ENCODE measurements around the gene SMOC1.

SMOC1 gene, protein sequence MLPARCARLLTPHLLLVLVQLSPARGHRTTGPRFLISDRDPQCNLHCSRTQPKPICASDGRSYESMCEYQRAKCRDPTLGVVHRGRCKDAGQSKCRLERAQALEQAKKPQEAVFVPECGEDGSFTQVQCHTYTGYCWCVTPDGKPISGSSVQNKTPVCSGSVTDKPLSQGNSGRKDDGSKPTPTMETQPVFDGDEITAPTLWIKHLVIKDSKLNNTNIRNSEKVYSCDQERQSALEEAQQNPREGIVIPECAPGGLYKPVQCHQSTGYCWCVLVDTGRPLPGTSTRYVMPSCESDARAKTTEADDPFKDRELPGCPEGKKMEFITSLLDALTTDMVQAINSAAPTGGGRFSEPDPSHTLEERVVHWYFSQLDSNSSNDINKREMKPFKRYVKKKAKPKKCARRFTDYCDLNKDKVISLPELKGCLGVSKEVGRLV

DNA sequence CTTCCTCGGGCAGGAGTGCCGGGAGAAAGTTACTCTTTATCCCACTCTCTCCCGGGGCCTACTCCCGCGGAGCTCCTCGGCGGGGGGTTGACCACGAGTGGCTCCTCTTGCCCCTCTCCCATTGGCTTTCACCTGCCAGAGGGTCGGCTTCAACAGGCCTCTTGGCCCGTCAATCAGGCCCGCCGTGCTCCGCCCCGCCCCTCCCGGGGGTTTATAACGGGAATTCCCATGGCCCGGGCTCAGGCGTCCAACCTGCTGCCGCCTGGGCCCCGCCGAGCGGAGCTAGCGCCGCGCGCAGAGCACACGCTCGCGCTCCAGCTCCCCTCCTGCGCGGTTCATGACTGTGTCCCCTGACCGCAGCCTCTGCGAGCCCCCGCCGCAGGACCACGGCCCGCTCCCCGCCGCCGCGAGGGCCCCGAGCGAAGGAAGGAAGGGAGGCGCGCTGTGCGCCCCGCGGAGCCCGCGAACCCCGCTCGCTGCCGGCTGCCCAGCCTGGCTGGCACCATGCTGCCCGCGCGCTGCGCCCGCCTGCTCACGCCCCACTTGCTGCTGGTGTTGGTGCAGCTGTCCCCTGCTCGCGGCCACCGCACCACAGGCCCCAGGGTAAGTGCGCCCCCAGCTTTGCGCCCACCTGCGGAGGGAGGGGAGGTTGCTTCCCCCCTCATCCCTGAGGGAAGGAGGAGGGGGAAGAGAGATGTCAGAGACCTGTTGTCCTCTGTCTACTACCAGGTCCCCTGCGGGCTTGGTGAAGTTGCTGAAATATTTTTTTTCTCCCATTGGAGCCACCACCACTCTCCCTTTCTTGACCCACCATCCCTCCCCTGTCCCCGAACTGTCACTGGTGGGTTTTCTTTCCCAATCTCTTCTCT, at the start of gene SMOC1:
Gene SMOC1, plus strand, starts transcription at position 242 of the 869 bp plus-strand sequence. Its CDS starts 263 bp downstream, at position 505.
- DNase-seq = no peak

DNA sequence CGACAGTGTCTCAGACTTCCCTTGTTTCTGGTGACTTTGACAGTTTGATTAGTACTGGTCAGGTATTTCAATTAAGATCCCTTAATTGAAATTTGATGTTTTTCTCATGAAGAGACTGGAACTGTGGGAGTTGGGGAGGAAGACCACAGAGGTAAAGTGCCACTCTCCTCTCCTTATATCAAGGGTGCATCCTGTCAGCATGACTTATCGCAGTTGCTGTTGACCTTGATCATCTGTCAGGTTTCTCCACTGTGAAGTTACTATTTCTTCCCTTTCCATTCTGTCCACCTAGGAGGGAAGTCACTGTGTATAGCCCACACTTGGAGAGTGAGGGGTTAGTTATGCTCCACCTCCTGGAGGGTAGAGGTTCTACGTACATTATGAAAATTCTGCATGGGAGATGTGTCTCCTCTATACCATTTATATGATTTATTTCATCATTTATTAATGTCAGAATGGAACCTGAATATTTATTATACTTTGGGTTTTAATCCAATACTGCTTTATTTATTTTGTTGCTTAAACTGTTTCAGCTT, 40.3 kb upstream of the SMOC1 start:
- no peak for DNase-seq

DNA sequence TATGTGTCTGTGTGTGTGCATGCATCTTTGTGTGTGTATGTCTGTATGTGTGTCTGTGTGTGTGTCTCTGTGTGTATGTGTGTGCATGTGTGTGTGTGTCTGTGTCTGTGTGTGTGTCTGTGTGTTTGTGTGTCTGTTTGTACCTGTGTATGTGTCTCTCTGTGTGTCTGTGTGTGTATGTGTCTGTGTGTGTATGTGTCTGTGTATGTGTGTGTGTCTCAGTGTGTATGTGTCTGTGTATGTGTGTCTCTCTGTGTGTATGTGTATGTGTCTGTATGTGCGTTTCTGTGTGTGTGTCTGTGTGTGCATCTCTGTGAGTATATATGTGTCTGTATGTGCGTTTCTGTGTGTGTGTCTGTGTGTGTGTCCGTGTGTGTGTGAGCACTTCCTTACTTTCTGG, 39.6 kb upstream of the SMOC1 start:
- DNase-seq = no peak

DNA sequence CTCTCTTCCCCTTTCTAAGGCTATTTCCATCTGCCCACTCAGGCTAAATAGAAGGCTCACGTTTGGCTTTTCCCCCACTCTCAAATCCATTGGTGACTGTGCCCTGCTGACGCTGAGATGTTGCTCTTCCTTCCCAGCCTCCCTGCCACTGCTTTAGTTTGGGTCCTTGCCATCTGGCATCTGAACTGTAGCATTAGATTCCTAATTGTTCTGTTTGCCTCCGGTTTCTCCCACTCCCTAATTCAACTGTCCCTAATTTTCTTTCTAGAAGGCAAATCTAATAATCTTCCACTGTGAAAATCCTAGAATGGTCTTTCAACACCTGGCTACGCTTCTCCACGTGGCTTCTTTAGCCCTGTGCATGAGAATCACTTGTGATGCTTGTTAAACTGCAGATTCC, 37.6 kb upstream of the SMOC1 start:
- no peak for DNase-seq

DNA sequence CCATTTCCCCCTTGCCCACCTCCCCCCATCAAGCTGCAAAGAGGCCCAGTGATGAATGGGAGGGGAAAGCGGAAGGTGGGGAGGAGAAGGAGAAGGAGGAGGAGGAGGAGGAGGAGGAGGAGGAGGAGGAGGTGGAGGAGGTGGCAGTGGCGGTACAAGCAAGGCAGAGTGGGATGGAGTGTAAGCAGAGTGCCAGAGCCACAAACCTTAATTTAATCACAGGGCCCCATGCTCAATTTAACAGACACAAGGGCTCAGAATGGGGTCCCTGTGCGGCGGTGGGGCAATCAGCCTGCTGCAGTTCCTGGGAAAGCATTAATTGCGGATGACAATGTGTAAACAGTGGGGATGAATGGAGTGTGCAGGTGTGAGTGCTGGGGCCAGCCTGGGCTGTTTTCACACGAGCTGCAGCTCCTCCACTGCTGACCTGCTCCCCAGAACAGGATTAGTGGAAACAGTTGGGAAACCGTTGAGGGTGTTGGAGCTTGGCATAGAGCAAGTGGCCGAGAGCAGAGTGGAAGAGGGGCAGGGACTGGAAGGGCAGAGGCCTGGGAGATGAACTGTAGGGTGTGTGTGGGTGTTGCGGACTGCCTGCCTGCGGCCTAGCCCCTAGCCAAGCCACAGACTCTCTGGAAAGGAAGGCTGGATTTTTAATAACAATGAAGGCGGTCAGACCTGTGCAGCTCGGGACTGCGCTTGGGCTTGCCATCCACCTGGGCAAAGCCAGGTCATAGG, 36.4 kb upstream of the SMOC1 start:
- no peak for DNase-seq

DNA sequence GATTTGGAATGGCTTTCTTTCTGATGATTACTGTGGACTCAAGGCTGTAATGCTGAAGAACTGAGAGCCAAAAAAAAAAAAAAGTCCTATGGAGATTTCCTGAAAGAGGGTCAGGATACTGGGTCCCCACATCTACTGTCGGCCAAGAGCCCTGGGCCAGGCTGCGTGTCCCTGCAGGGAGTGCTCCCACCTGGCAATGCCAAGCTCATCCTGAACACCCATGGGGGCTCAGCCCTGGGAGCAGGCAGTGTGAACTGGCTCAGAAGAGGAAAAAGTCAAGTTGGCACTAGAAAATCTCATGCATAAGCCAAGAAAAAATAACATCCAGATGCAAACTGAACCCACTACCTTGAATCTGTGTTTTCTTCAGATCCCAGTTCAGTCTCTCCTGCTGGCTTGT, 35.0 kb upstream of the SMOC1 start:
- no peak for DNase-seq

DNA sequence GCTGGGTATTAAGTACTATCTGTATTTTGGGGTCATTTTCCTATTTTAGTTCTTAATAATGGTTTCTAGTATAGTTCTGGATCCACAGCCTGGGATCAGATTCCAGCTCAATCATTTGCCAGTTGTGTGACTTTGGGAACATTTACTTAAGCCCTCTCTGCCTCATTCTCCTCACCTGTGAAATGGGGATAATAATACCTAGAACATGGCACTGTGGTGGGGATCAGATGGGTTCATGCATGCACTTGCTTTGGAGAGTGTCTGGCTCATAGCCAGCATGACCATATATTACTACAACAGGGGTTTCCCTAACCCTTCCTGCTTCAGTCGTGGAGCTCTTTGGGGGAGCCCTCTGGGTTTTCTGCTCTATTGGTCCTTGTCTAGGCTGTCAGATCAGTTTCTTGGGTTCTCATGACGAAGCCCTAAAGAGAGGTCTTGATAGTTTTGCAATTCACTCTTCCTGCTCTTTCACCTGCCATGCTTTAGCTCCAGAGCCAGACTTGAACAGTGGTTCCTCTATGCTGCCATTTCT, 34.1 kb upstream of the SMOC1 start:
- DNase-seq = no peak

DNA sequence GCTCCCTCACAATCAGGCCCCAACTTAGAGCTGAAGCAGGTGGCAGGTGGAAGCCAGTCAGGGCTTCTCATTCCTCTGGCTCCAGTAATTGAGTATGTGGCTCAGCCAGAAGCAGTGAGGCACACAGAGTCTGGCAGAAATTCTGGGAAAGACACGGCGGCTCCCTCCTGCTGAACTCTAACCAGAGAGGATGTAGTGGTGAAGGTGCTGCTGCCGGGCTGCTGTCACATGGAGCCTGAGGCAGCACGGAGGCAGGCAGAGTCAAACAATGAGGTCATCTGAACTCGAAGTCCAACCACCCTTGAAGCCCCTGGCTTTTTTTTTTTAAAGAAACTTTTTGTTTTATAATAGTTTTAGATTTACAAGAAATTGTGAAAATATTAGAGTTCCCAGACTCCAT, 33.4 kb upstream of the SMOC1 start:
- DNase-seq = no peak

DNA sequence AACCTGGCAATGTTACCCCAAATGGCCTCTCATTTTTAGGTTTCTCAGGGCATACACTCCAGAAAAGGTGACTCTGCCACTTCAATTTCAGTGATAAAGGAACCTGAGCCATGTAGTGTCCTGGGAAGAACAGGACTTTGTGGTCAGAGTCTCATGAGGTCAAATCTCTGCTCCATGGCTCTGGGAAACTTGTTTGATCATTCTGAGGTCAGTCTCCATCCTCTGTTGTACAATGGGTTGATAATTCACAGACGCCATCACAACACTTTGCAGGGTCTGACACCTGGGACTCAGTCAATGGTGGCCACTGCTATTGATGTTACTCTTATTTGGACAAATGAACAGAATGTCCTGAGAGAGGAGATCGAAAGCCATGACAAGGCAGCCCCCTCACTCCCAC, 31.1 kb upstream of the SMOC1 start:
- no peak for DNase-seq

DNA sequence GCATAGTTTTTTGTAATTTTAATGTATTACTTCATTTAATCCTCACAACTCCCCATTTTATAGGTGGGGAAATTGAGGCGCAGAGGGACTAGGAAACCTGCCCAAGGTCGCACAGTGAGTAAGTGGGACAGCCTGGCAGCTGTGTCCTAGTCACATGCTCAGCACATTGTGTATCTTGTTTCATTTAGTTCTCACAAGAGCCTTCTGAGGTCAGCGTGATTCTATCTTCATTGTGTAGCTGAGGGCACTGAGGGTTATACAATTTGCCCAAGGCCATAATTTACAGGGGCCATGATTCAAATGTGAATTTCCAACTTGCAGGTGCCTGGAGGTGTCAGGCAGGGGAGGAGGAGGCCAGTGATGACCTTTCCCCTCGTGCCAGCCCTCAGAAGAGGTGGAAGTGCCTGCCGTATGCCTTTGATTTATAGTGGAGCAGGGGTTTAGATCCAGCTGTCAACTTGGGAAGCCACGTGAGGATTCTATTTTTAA, 30.3 kb upstream of the SMOC1 start:
- no peak for DNase-seq

DNA sequence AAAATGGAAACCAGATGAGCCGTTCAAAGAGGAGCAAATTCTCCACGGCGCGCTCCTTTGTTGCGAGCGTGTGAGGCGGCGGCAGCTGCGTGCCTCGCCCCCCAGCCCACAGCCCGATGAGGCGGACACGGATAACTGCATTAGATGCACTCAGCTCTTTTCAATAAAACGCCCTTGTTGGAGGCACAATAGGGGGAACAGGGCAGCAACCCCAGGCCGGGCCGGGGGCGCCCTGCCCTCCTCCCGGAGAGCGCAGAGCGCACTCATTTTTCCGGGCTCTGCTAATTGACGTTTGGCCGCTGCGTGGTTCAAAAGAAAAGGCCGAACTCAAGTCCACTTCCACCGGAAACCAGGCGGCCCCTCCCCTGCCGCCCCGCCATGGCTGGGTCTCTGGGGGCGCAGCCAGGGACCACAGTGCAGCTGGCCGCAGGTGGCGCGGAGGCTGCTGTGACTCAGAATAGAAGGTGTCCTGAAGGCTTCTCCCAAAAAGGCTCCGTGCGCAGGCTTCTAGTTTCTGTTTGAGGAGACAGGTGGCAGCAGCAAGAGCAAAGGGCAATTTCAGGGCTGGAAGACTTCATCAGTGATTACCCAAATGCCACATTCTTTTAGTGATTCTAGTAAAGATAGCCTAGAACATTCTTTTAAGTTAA, 29.0 kb upstream of the SMOC1 start:
- no peak for DNase-seq

DNA sequence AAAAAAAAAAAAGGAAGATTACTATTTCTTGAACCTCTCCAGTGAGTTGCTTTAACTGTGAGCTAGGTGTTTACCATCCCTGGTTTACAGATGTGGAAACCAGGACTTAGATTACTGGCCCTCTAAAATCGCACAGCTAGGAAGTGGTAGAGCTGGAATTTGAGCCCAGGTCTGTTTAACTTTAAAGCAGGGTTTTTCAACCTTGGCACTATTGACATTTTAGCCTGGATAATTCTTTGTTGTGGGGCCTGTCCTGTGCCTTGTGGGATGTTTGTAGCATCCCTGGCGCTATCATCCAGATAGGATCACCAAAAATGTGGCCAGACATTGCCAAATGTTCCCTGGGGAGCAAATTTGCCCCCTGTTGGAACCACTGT, 28.5 kb upstream of the SMOC1 start:
- no peak for DNase-seq

DNA sequence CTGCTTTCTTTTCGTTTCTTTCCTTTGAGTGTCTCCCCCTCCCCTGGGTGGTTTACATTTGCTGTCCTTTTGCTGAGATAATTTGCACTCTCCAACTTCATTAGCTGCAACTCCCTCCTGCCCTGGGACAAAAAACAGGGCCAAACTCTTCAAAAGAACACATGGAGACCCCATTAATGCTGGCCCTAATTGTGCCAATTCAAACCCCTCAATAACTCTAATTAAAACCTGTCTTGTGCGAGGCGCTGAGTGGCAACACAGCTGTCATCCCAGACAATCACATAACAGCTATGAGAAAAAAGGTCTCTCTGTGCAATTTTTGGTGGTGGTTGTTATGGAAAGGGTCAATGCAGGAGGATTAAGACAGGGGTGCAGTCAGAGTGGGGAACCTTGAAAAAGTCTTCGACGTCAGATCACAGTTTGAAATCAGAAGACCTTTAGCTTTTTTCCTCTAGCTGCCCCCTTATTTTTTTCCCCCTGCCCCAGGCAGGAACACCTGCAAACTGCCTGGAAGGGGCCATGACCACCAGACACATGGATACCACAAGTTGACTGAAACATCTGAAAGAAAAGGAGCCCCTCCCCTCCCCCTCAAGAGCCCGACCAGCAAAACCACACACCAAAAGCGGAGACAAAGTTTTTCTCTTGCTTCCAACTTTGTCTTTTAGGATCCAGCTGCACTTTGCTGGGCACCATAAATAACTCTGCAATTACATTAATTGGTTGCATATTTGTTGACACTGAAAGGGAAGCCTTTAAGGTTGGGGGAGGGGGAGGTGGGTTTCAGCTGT, 26.5 kb upstream of the SMOC1 start:
- DNase-seq = no peak

DNA sequence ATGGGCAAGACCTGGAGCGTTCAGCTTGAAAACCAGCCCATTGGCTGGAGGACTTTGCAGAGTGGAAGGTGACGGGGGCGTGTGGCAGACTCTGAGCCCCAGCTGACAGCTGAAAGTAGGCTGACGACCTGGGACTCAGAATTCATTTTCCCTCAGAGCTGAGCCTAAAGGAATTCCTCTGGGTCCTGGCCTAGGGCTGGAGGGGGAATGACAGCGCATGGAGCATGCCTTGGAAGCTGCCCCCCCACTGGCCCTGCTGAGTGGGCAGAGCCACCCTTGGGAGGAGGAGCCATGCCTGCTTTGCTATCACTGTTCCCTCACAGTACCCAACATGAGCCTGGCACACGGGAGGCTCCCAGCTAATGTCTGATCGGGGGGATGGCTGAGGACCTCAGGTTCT, 25.4 kb upstream of the SMOC1 start:
- DNase-seq = no peak

DNA sequence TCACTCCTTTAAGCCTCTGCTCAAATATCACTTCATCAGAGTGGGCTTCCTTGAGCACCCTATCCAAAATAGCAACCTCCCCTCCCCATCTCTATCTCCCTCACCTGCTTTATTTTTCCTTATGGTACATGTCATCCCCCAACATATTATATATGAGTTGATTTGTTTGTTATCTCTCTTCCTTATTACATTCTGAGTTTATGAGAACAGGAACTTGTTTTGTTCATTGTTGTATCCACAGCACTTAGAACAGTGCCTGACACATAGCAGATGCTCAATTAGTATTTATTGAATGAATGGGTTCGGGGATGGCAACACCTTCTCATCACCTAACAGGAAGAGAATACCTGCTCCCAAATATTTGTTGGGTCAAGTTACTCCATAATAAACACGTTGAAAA, 24.6 kb upstream of the SMOC1 start:
- DNase-seq = no peak

DNA sequence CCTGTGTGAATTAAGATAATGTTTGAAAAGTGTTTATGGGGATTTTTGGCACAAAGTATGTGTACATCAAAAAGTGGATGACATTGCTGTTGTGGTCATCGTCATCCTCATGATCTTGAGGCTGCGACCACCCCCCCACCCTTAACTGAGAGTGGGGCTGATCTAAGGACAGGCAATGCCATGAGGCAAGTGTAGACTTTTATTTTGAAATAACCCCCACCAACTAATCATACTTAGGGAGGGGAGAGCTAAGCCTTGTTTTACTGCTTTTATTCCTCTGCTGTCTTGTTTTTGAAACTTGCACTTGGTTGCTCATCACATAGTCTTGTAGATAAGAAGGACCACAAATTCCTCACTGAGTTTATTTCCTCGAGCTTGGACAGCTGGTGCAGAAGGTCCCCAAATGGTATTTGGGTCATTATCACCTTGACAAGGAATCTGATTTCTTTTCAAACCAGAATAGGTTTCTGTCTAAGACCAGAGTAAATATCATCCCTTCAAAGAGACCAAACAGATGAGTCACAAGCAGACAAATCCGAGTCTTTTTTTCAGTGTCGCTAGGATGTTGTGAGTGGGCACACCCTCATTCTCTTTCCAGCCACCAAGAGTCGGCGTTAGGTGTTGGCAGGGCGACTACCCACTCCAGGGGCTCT, 23.9 kb upstream of the SMOC1 start:
- no peak for DNase-seq

DNA sequence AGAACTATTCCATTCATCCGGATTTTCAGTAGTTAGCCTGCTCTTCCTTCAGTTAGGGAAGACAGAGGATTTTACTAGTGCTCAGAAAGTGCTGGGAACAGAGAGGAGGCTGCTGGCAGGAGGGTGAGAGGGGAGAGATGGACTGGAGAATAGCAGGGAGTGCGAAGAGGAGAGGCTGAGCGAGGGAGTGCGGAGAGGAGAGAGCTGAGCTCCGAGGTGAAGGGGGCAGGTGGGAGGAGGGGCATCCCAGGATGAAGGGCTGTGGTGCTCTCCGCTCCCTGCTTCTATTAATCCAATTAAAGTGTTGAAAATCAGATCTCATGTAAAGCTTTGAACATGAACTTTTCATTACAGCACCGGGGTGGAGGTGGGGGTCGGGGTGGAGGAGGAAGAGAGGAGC, 20.4 kb upstream of the SMOC1 start:
- DNase-seq = no peak

DNA sequence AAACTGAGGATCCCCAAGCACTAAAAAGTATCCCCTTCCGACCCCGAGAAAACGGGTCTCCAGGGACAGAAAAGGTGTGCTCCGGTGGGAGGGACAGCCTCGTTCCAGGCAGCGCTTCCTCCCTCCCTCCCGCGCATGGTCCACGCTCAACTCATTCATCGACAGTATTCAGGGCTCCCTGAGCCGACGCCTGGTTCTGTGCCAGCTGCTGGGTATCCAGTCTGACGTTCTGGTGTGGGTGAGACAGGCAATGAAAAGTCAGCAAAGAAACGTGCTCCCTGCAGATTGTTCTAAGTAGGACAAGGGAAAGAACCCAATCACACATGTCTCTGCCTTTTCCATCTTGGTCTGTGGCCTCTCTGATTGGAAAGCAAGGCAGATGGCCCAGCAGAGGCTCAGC, 19.6 kb upstream of the SMOC1 start:
- DNase-seq = no peak

DNA sequence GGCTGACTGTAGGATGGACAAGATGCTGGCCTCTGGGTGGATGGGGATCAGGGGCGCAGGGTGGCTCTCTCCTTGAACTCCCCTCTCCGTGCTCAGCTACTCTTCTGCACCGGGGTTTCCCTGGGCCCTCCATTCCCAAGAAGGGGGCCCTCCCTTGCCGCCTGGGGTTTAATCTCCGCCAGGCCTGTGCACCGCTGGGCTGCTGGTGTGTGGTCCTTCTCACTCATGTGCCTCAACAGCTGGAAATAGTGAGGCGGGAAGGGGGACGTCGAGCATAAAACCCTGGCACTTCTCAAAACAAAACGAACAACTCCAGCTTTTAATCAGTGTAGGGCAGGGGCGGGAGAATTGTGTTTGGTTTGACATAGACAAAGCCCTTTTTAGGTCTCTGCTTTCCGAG, 19.0 kb upstream of the SMOC1 start:
- DNase-seq = no peak

DNA sequence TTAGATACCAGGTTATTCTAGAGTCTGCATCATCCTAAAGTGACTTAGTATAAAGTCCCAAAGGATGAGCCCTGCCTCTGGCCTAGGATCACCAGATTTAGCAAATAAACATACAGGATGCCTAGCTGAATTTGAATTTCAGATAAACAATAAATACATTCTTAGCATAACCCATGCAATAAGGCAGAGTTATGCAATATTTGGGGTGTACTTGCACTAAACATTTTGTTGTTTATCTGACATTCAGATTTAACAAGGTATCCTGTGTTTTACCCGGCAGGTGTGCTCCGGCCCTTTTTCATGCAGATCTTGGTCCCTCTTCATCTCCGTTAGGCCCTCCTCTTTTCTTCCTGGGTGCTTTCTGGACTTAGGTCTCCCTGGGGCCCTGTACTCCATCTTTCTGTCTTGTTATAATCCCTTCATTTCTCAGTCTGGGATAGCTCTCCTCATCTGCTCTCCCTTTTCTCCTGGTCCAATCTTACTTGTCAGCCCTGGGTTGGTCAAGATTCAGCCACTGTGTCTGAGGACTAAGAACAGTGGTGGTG, 18.1 kb upstream of the SMOC1 start:
- DNase-seq = no peak

DNA sequence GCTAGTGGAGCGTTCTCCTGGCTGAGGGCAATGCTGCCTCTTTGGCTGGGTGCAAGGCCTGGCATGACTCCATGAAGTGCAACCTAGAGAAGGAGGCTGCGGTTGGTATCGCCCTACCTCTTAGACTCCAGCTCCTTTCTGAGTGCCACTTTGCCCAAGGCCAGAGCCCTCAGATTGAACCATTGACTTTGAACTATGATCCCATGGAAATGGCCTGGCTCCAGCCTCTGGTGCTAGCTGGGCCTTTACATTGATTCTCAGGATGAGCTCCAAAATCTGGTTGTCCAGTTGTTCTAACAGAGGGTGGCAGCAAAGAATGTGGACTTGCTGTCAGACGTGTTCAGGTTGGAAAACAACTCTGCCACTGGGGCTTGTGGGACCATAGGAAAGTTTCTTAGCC, 16.1 kb upstream of the SMOC1 start:
- no peak for DNase-seq

Data from NK-92 treated with Interleukin-12 subunit alpha and Interleukin-12 subunit beta, amount 100 ng/mL, for 24 hours (cell line).